Neuronal stem cell (in vitro differentiated cells): ENCODE measurements around the gene HNRNPLL.

Experiments used
- DNase-seq: peaks from one replicate; pipeline ENCODE4 v3.0.0-alpha.2; 2013; ENCODE audit warnings: low spot score
- H2AFZ ChIP-seq: one replicate; pipeline ENCODE4 v1.6.1; 2013; ENCODE audit warnings: mild to moderate bottlenecking, low read length, inconsistent platforms
- H2AK5ac ChIP-seq: 2 replicates; pipeline ENCODE4 v1.6.1; 2013; ENCODE audit warnings: low read depth, mild to moderate bottlenecking, inconsistent platforms, low read length, moderate library complexity, mixed read lengths
- H2BK120ac ChIP-seq: 2 replicates; pipeline ENCODE4 v1.6.1; 2013; ENCODE audit warnings: low read depth, mild to moderate bottlenecking, inconsistent platforms, low read length, moderate library complexity, mixed read lengths
- H2BK12ac ChIP-seq: one replicate; pipeline ENCODE4 v1.6.1; 2013; ENCODE audit warnings: low read length, inconsistent platforms
- H2BK15ac ChIP-seq: 2 replicates; pipeline ENCODE4 v1.6.1; 2013; ENCODE audit warnings: mild to moderate bottlenecking, low read length, inconsistent platforms, mixed read lengths
- H2BK5ac ChIP-seq: one replicate; pipeline ENCODE4 v1.6.1; 2013; ENCODE audit warnings: inconsistent platforms, mild to moderate bottlenecking, low read length, moderate library complexity
- H3K14ac ChIP-seq: one replicate; pipeline ENCODE4 v1.6.1; 2013; ENCODE audit warnings: low read length, inconsistent platforms
- H3K18ac ChIP-seq: 2 replicates; pipeline ENCODE4 v1.6.1; 2013; ENCODE audit warnings: low read length, inconsistent platforms
- H3K23ac ChIP-seq: 2 replicates; pipeline ENCODE4 v1.6.1; 2013; ENCODE audit warnings: low read depth, mild to moderate bottlenecking, mixed read lengths, low read length, inconsistent platforms; ENCODE audit not compliant: poor library complexity
- H3K27ac ChIP-seq: replicated peaks from 3 replicates; pipeline ENCODE4 v1.5.1; 2013; ENCODE audit warnings: low read length, inconsistent platforms
- H3K27me3 ChIP-seq, 3 experiments: 2 replicates each; pipeline ENCODE4 v1.6.1; 2013; ENCODE audit warnings: low read length in 3 of 3, mild to moderate bottlenecking in 2 of 3, inconsistent platforms in 1 of 3, low read depth in 1 of 3, mixed read lengths in 1 of 3, moderate library complexity in 1 of 3; ENCODE audit not compliant: control insufficient read depth in 3 of 3, insufficient read depth in 3 of 3
- H3K36me3 ChIP-seq, 2 donors: replicated peaks in 1 of 2; 2 replicates each; pipeline ENCODE4 v1.6.1; 2013; ENCODE audit warnings: low read length in 2 of 2; ENCODE audit not compliant: control insufficient read depth in 2 of 2, insufficient read depth in 2 of 2
- H3K4ac ChIP-seq: 2 replicates; pipeline ENCODE4 v1.6.1; 2013; ENCODE audit warnings: inconsistent platforms, mild to moderate bottlenecking, low read length, moderate library complexity
- H3K4me1 ChIP-seq, 2 donors: 1 replicate in 1 of 2; 2 replicates in 1 of 2; pipeline ENCODE4 v1.6.1; 2013; ENCODE audit warnings: low read length in 2 of 2, low read depth in 1 of 2; ENCODE audit not compliant: control insufficient read depth in 2 of 2, insufficient read depth in 1 of 2
- H3K4me2 ChIP-seq: one replicate; pipeline ENCODE4 v1.6.1; 2013; ENCODE audit warnings: mild to moderate bottlenecking, low read length, inconsistent platforms; ENCODE audit not compliant: insufficient read depth, poor library complexity, severe bottlenecking
- H3K4me3 ChIP-seq, 2 donors: 2 replicates each; pipeline ENCODE4 v1.5.1; 2013; ENCODE audit warnings: low read length in 2 of 2, mild to moderate bottlenecking in 2 of 2, inconsistent platforms in 1 of 2, moderate library complexity in 1 of 2
- H3K79me1 ChIP-seq: one replicate; pipeline ENCODE4 v1.6.1; 2013; ENCODE audit warnings: low read depth, mild to moderate bottlenecking, inconsistent platforms, low read length, moderate library complexity
- H3K9ac ChIP-seq: one replicate; pipeline ENCODE4 v1.6.1; 2013; ENCODE audit warnings: mild to moderate bottlenecking, low read depth, low read length, inconsistent platforms; ENCODE audit not compliant: poor library complexity
- H3K9me3 ChIP-seq, 2 donors: replicated peaks in 1 of 2; 2 replicates each; pipeline versions ENCODE3 to v1.6.1; 2013; ENCODE audit warnings: low read length in 2 of 2, mild to moderate bottlenecking in 2 of 2, inconsistent platforms in 1 of 2, low read depth in 1 of 2, mixed read lengths in 1 of 2, moderate library complexity in 1 of 2; ENCODE audit not compliant: control insufficient read depth in 2 of 2, insufficient read depth in 1 of 2
- H4K8ac ChIP-seq: one replicate; pipeline ENCODE4 v1.6.1; 2013; ENCODE audit warnings: low read depth, mild to moderate bottlenecking, inconsistent platforms, low read length, moderate library complexity
- H4K91ac ChIP-seq: one replicate; pipeline ENCODE4 v1.6.1; 2013; ENCODE audit warnings: low read length, low read depth, mild to moderate bottlenecking, inconsistent platforms; ENCODE audit not compliant: poor library complexity
- WGBS, 2 donors: extraction: QIAGEN DNeasy Blood & Tissue Kit; methylation state at CpG; one replicate each; pipeline ENCODE4 v1.1.7; 2013; ENCODE audit warnings: missing lambda C conversion rate in 2 of 2, mixed read lengths in 1 of 2; ENCODE audit not compliant: insufficient read length in 2 of 2, insufficient replicate concordance in 1 of 2; ENCODE audit errors: extremely low coverage in 2 of 2; 5-methylcytosine and 5-hydroxymethylcytosine counted together

HNRNPLL gene

DNA sequence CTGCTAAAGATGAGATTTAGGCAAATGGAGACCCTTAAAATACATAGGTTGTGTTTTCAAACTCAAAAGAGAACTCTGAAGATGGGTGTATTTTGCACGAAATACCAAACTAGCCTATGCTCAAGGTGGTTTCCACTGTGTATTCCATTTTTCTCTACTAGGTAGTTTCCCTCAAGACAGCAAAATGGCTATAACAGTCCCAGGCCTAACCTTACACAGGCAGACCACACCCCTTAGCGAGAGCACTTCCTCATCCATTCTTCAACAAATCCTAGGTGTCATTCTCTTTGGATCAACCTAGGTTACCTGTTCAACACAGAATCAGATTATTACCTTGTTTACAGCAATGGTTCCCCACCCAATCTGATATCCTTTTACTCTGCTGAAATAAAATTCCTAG lies 42.6 kb downstream of the HNRNPLL start:
- Histone ChIP-seq H3K14ac (no peak overlapping the region), H3K4me1 (no peaks in the 10 kb centered on the region), H2AFZ (no peak overlapping the region), H3K9me3 (no peaks in the 10 kb centered on the region), H3K23ac (no peak overlapping the region), H3K27ac (no peak overlapping the region), H3K79me1 (no peaks in the 10 kb centered on the region), H2BK120ac (no peak overlapping the region), H3K27me3 (no peaks in the 10 kb centered on the region), H3K18ac (no peak overlapping the region), H3K36me3 (peaks cover 4 to 77% of the 10 kb centered on the region in 2 donors), H3K4me3 (no peak overlapping the region), H2BK12ac (no peak overlapping the region), H3K9ac (no peak overlapping the region), H3K4me2 (no peak overlapping the region), H4K8ac (no peak overlapping the region), H2AK5ac (no peak overlapping the region), H2BK5ac (no peak overlapping the region), H3K4ac (no peak overlapping the region), H2BK15ac (no peak overlapping the region), H4K91ac (no peak overlapping the region)
- DNase-seq, result no peak
- no CpG with 5 or more reads among the region's 2 CpGs for WGBS, 2 donors

DNA sequence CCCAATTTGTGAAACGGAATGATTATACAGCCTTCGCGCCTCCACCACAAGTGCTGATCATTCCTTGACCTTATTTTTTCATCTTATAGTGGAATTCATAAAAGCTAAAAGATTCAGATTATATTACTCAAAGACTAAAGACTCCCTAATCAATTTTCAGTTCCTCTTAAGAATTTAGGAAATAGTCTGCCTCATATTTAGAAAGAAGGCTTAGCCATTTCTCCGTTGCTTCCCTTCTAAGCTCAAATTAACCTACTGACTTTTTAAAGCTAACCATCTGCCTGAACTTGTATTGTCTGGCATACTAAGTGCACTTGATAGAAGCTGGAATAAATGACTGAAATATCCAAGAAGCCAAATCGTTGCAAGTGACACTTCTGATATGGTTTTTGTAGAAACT lies 44.7 kb downstream of the HNRNPLL start:
- Histone ChIP-seq H3K27ac (no peak overlapping the region), H2BK5ac (no peak overlapping the region), H2BK15ac (no peak overlapping the region), H3K4ac (no peak overlapping the region), H3K4me1 (no peaks in the 10 kb centered on the region), H3K18ac (no peak overlapping the region), H2AK5ac (no peak overlapping the region), H4K8ac (no peak overlapping the region), H3K79me1 (no peaks in the 10 kb centered on the region), H2BK120ac (no peak overlapping the region), H3K27me3 (no peaks in the 10 kb centered on the region), H3K9ac (no peak overlapping the region), H2BK12ac (no peak overlapping the region), H3K36me3 (peaks cover 4 to 56% of the 10 kb centered on the region in 2 donors), H2AFZ (no peak overlapping the region), H3K23ac (no peak overlapping the region), H3K4me3 (no peak overlapping the region), H4K91ac (no peak overlapping the region), H3K4me2 (no peak overlapping the region), H3K14ac (no peak overlapping the region), H3K9me3 (no peaks in the 10 kb centered on the region)
- no CpG with 5 or more reads among the region's 5 CpGs for WGBS, 2 donors
- DNase-seq, result no peak

DNA sequence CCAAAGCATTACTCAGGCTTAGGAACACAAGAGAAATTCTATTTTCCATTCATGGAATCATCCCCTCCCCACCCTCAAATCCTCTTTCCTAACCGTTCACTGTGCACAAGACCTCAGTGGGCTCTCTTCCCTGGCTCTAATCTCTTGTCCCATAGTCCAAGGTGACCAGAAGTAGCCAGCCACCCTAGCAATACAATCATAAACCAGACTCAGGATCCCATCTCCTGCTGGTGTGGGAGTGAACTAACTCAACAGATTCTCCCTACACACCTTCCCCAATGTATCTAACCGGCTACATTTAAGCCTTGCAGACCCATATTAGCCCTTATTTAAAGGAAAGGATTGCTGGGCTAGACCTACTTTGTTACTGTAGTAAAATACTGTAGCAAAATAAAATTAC lies 45.5 kb downstream of the HNRNPLL start:
- no peak overlapping the region for H3K18ac ChIP-seq
- no peak overlapping the region for H3K4me2 ChIP-seq
- H3K79me1 ChIP-seq, result no peaks in the 10 kb centered on the region
- H2AK5ac ChIP-seq, result no peak overlapping the region
- no peak overlapping the region for H3K9ac ChIP-seq
- H2BK15ac ChIP-seq, result no peak overlapping the region
- no peak overlapping the region for H4K91ac ChIP-seq
- WGBS, 2 donors, result no CpG with 5 or more reads among the region's 2 CpGs
- no peak overlapping the region for H3K4ac ChIP-seq
- no peak overlapping the region for H3K14ac ChIP-seq
- H2AFZ ChIP-seq, result no peak overlapping the region
- no peak overlapping the region for H4K8ac ChIP-seq
- H3K23ac ChIP-seq, result no peak overlapping the region
- no peaks in the 10 kb centered on the region for H3K9me3 ChIP-seq
- H3K27me3 ChIP-seq, result no peaks in the 10 kb centered on the region
- H3K27ac ChIP-seq, result no peak overlapping the region
- no peaks in the 10 kb centered on the region for H3K4me1 ChIP-seq
- no peak for DNase-seq
- H2BK120ac ChIP-seq, result no peak overlapping the region
- H3K4me3 ChIP-seq, result no peak overlapping the region
- peaks cover 4 to 48% of the 10 kb centered on the region in 2 donors for H3K36me3 ChIP-seq
- no peak overlapping the region for H2BK5ac ChIP-seq
- H2BK12ac ChIP-seq, result no peak overlapping the region

DNA sequence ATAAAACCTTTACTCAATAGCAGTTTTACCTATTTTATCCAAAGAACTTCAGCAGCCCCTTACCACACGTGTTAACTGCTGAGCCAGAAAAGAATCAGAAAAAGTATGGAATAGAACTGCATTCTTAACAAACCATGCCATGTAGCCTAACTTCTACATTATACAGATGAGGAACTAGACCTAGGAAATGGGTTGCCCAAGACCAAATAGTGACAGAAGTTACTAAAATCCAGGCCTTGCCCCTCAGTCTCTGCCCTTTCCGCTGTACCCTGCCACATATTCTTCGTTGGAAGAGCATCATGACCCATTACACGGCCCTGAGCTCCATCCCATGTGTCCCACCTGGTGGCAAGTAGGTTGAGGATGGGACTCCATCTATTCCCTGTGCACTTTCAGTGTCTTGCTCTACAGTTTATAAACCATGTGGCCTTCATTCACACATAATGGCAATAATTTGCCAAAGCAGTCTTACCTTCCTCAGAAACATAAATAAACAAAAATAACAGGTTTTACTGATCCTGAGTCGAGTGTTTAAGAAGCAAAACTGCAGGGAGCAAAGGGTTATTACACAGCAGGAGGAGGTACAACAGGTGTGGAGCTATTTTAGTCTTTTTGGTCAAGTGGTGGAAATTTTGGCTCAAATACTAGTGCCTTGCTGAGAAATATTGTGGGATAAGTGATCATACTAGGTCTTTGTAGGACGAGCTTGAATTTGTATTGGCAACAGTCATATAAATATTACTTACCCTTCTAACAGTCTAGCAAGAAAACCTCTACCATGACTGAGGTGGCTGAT lies 46.5 kb downstream of the HNRNPLL start:
- Histone ChIP-seq H3K9me3 (no peaks in the 10 kb centered on the region), H3K4me2 (no peak overlapping the region), H3K18ac (no peak overlapping the region), H3K36me3 (peaks cover 4 to 38% of the 10 kb centered on the region in 2 donors), H2BK15ac (no peak overlapping the region), H3K14ac (no peak overlapping the region), H3K9ac (no peak overlapping the region), H4K91ac (no peak overlapping the region), H3K27ac (no peak overlapping the region), H2AK5ac (no peak overlapping the region), H2AFZ (no peak overlapping the region), H2BK5ac (no peak overlapping the region), H3K4ac (no peak overlapping the region), H2BK12ac (no peak overlapping the region), H3K79me1 (no peaks in the 10 kb centered on the region), H4K8ac (no peak overlapping the region), H3K4me3 (no peak overlapping the region), H3K23ac (no peak overlapping the region), H3K27me3 (no peaks in the 10 kb centered on the region), H3K4me1 (no peaks in the 10 kb centered on the region), H2BK120ac (no peak overlapping the region)
- no CpG with 5 or more reads among the region's 6 CpGs for WGBS, 2 donors
- DNase-seq, result no peak
